GM21723 (cell line): Measurements from ENCODE around the gene LRP6.
"Not testable (repeated sequence)": the region's sequence is repeated elsewhere in the genome, so short reads cannot be mapped to it uniquely, and the experiment has no call there.

Source experiments
- ATAC-seq: cut with Tn5 transposase; IDR thresholded peaks from one replicate; pipeline ENCODE4 v1.9.1; 2021; ENCODE audit warnings: mild to moderate bottlenecking, moderate library complexity; ENCODE audit not compliant: unreplicated experiment

The LRP6 gene

DNA sequence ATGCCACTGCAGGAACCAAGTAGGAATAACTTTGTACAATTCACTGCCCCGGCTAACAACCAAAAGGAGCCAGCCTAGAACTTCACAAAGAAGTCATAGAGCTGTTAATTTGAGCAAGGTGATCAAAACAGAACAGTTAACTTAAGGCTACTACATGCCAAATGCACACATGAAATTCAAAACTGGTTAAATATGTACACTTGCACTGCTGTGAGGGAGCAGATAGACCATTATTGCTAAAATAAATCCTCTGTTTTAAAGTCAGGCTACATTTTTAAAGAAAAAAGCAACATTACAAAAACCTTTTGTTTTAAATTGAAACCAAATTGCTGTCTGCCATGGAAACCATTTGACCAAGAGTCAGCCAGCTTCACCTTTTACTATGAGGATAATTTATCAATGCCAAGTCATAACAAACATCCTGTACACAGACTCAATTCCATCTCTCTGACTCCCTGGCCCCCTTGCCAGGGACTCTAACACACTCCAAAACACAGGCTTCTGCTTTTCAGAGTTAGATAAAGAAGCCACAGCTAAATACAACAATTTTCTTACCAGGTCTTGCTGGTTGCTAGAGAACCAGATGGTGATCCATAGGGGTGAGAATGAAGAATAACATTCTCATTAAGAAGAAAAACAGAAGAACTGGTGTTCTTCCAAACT, 84.0 kb downstream of the LRP6 start:
- no peak for ATAC-seq

- no peak for ATAC-seq
Measured at GRCh38 chr12:12181511-12181910, 85.3 kb downstream of the LRP6 start.

DNA sequence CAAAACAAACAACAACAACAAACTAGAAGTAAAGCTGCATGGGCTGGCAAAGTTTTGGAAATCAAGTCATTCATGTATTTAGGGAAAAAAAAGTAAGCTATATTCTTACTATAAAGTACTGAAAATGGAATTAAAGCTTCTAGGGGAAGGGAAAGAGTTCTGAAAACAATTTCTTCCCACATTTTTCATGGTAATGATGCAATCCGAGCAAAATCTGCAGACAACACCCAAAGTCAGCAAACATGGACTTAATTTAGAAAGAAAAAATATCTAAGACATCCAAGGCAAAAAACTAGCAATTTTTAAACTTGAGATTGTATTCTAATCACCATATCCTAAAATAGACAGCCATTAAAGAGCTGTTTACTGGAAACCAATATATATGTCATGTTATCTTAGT, 86.3 kb downstream of the LRP6 start:
- ATAC-seq = no peak

DNA sequence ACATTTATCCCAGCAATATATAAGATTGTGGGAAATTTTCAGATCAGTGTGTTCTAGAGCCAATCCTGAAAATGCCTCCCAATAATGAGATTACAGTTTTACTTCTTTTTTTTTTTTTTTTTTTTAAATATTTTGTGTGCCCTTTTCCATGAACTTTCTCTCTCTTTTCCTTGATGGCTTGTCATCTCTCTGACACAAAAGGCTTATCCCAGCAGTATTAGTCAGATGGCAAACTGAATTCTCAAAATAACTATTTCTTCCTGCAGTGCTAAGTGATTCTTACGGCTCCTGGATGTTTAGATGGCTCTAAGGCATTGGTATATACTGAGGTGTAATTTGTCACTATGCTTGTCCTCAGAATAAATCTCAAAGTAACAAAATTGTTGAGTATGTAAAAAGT, 86.7 kb downstream of the LRP6 start:
- no peak for ATAC-seq

GRCh38 chr12:12178559-12178958, 88.3 kb downstream of the LRP6 start:
- ATAC-seq = no peak

DNA sequence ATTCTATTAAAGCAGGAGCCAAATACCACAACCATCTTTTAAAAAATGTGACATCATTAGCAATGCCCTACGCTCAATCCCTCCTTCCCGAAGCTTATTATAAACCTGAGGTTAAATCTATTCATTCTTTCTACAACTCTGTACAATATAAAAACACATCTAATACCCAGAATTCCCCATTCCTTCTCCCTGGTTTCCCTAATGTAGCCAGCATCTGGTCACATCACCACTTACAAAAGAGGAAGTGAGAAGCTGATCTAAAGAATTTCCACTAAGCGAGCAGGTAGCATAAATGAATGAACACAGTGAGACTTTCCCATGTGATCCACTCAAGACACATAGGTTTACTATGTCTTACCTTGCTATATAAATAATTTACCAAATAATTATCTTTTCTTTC, 90.4 kb downstream of the LRP6 start:
- ATAC-seq = peak; percentile 54

GRCh38 chr12:12171991-12172511, 94.8 kb downstream of the LRP6 start:
- peak; percentile 71 for ATAC-seq

DNA sequence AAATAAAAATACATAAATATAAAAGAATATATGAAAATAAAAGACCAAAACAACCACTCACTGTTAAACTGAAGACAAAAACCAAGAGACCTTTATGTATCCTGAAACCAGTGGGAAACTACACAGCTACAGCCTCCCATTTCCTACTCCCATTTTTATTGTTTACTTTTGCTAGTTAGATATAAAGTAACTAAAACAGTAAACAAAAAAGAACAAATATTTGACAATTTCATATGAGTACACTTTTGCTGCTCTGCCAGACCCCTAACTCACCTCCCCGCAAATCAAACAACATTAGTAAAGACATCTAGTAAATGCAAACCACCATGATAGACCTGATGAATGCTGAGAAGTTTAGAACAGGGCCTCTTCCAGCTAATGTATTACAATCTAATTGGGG, 99.0 kb downstream of the LRP6 start:
- ATAC-seq = no peak

DNA sequence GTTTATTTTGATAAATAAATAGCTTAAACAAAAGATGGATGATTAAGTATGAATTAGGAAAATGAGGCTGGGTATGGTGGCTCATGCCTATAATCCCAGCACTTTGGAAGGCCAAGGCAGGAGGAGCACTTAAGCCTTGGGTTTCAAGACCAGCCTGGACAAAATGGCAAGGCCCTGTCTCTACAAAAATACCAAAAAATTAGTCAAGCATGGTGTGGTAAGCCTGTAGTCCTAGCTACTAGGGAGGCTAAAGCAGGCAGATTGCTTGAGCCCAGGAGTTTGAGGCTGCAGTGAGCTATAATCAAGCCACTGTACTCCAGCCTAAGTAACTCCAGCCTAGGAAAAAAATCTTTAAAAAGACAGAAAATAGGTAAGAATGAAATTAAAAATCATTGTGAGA, 100.1 kb downstream of the LRP6 start:
- no peak for ATAC-seq

DNA sequence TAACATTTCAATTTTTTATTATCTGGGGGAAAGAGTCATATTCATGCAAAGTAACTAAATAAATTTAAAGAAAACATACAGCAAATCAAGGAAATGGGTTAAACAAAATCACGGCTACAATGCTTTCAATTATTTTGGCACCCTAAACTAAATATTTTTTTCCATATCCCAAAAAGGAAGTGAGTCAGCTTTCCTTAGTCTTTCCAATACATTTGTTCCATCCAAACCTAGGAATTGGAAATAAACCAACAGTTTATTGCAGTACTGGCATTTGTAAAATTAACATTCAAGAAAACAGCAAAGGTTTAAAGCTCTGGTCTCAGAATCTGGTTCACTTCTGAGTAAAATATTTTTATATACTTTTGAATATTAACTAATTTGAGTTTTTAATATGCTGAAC, 106.9 kb downstream of the LRP6 start:
- ATAC-seq = no peak

- ATAC-seq = no peak
Measured at GRCh38 chr12:12158858-12159257, 108.0 kb downstream of the LRP6 start.

DNA sequence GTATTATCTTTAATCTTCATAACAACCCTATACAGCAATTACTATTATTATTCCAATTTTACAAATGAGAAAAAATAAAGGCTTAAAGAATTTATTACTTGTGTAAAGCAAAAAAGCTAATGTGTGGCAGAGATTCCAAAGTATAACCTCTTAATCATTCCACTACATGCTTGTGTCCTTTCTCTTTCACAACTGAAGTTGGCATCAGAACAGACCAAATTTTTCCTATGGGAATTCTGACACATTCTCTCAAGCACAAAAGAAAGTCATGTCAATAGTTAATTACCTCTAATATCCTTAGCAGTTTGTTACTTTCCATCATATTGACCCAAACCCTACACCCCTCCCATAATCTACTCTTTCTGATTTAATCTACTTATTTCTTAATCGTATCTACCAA, 109.4 kb downstream of the LRP6 start:
- ATAC-seq = no peak

DNA sequence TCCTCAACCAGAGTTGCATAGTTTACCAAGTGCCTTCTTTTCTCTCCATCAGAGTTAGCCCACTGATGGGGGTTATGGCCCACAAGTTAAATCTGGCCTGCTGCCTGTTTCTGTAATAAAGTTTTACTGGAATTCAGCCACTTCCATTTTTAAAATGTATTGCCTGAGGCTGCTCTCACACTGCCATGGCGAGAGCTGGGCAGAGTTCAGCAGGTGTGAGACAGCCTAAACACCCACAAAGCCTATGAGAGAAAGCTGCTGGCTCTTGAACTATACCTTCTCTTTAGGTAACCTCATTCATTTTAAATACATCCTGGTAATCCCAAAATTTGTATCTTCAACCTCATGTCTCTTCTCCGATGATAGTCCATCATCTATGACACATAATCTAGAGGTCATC, 110.0 kb downstream of the LRP6 start:
- ATAC-seq = no peak

GRCh38 chr12:12156116-12156515, 110.7 kb downstream of the LRP6 start:
- ATAC-seq = no peak

DNA sequence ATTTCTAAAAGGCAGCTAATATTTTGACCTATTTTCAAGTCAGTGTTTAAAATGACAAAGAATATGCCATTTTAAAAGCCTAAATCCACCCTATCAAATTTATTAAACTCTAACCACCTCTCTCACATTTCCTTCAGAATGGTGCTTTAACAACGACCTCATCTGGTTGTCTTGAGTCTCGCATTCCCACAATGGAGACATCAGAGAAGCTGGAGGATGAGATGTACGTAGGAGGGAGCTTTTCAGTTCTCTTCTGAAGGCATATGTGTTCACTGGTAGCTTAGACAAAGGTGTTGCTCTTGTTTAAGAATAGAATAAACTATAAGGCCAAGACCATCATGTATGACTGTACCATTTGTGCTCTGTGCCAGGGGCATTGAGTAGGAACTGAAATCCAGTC, 113.2 kb downstream of the LRP6 start:
- ATAC-seq = no peak

GRCh38 chr12:12147111-12147510, 119.7 kb downstream of the LRP6 start:
- ATAC-seq = no peak

DNA sequence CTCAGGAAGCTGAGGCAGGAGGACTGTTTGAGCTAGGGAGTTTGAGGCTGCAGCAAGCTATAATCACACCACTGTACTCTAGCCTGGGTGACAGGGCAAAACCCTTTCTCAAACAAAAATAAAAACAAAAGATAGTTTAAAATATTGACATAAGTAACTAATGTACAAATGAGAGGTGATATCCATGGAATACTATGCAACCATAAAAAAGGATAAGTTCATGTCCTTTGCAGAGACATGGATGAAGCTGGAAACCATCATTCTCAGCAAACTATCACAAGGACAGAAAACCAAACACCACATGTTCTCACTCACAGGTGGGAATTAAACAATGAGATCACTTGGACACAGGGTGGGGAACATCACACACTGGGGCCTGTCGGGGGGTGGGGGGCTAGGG, 122.3 kb downstream of the LRP6 start:
- not testable (repeated sequence) for ATAC-seq

DNA sequence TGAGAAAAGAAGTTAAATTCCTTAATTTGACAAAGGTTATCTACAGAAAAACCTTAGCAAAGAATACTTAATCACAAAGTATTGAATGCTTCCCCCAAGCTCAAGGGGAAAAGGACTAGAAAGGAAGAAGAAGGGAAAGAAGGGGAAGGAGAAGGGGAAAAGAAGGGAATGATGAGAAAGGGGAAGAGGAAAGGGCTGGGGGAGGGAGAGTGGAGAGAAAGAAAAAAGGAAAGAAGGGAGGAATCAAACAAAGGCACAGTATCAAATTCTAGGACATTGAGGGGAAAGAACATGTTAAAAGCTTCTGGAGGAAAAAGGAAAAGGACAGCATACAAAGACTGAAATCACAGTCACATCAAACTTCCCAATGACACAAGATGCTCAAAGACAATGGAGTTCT, 125.8 kb downstream of the LRP6 start:
- no peak for ATAC-seq

DNA sequence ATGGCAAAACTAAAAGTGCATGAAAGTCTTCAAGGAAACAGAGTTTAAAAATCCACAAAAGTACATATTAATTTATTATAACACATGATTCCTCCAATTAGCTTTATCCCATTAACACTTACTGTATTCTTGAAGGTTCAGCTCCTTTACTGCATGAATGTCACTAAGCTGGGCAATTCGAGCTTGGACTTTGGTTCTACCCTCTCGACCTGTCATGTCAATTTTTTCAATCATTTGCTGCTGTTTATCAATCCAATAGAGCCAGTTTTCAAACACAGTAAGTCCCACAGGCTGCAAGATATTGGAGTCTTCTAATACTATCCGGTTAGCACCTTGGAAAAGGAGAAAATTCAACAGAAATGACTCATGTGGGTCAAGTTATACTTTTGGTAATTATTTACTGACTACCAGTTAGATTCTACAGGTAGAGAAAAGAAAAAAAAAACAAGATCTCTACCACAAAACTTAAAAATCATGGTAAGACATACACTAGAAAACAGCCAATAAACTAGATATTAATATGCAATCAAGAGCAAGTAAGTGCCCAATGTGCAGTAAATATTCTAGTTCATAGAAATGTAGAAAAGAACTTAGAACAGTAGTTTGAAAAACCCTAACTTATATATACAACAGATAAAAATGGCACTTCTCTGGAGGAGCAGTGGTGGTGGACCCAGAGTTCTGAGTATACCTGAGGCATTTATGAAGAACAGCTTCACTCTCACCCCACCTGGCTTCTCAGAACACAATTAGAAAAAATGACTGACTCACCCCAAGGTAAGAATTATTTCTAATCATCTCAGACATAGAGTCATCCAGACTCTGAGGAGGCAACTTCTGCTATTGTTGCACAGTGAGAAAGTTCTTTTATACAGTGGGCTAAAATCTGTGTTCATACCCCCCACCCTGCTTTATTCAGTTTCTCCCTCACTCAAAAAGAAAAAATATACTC, 128.4 kb downstream of the LRP6 start:
- no peak for ATAC-seq

- ATAC-seq = no peak
Measured at GRCh38 chr12:12133785-12134184, 133.1 kb downstream of the LRP6 start.

GRCh38 chr12:12133259-12133658, 133.6 kb downstream of the LRP6 start:
- ATAC-seq = no peak

DNA sequence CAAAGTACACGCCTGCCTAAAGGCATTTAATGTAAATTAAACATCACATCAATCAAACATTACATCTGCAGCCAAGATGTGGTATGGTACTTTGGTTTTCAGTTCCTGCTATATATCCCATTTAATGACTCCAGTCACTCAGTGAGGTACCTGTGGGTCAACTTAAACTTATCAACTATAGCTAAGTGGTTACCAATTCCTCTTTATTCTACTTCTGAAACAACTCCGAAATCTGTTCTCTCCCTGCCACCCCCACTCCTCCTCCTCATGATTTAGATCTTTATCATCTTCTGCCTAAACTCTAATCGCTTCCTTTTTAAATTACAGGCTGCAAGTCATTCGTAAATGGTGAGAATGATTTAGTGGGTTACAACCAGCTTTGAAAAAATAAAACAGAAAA, 138.2 kb downstream of the LRP6 start:
- ATAC-seq = no peak
